Stimulated activated naive CD4-positive, alpha-beta T cell treated with Interleukin-2 at 50 U/mL for 16 hours (primary cell): Measurements from ENCODE around the gene GIPC2.
"Not testable (repeated sequence)": the region's sequence is repeated elsewhere in the genome, so short reads cannot be mapped to it uniquely, and the experiment has no call there.

Experiments used
- DNase-seq: peaks from one replicate; lab custom pipeline; 2025; lab: John Stamatoyannopoulos, UW

Gene GIPC2

GRCh38 chr1:78036450-78036849, 9.3 kb upstream of the GIPC2 start:
- DNase-seq: no peak

DNA sequence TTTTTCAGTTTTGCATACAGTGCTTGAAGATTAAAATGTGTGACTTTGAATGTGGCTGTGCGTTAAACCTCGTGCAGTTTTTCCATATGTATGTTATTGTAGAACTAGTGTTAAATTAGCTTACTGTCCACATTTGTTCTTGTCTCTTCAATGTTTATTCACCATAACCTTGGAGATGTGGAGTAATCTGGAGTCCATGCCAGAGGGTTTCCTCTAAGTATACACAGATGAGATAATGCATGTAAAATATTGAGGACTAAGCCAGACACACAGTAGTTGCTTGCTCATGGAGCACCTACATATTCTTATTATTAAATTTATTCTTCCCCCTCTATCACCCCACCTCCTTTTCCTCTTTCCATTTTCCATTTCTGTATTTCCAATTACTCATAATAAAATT, 7.7 kb upstream of the GIPC2 start:
- DNase-seq: no peak

DNA sequence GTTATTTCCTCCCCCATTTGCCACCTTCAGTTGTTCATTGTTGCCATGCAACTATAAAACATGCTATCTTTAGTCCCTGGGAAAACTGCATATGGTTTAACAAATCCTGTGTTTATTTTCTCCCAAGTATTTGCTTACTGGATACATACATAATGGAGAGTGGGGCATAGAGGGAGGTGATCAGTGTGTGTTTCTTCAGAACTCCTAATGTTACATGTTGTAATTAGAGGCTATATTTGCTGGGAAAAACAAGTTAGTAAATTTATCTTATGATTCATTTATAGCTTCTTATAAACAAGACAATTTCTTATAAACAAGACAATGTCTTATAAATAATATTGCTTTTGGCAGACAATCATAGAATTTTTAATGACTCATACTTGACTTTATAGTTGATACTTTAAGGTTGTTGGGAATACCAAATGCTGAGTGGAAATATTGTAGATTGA, 7.3 kb upstream of the GIPC2 start:
- DNase-seq: no peak

GRCh38 chr1:78040484-78041089, 5.2 kb upstream of the GIPC2 start:
- no peak for DNase-seq

GRCh38 chr1:78043436-78043835, 2.3 kb upstream of the GIPC2 start:
- DNase-seq: no peak

DNA sequence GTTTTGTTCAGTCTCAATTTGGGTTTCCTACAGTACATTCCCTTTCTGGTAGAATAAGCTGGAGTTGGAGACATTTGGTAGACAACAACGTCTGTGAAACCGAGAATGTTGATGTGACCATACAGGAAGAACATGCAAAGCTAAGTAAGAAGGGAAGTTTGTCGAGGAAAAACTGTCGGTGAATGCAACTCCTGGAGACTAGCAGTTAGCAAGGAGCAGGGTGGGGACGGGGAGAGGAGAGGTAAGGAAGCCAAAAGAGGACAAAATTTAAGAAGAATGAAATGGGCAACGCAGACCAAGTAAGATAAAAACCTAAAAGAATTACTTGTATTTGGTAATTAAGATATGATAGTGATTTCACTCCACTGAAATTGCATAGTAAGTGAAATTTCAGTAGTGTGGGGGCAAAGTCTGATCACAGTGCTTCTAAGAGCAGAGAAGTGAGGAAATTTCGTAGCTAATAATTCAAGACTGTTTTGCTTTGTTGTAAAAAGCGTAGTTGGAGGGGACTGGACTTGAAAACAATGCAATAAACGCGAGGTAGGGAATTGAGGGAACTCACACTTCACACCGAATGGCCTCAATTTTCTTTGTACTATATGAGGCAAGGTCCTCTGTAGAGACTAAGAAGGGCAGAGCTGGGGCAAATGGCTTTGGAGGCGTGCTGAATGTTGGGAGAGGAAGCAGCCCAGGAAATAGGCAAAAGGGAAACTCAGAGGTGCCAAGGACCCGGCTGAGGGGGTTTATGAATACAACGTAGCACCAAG, 787 bp upstream of the GIPC2 start:
- DNase-seq: no peak

DNA sequence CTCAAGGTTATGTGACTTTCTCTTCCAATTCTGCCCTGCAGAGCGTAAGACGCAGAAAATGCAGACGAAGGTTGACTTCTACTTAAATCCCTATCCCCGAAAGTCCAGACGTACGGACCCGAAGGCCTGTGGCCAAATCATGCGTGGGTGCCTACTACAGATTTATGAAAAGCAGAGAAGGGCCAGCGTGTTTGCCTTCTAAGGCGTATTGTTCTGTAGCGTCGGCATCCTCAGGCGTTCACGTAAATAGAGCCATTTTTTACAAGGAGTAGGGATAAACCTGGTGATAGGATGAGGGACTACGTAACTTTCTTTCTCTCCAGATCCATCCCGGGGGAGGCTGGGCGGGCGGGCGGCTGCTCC, 222 bp upstream of the GIPC2 start:
- DNase-seq: no peak

DNA sequence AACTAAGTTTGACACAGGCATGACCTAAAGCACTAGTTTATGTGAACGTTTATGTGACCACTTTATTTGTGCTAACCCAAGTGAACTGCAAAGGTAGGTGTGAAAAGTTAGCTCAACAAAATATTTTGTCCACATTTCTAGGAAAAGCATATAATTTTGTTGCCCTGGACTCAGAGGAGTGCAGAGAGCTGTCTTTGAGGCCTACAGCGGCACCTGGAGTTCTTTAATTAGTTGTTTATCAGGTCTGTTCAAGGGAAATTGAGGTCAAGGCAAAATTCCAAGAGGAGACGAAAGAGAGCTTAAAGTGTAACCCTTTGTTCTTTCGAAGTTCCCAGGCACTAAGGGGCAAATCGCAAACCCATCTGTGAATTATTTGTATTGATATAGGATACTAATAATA, 1.3 kb downstream of the GIPC2 start:
- DNase-seq: no peak

DNA sequence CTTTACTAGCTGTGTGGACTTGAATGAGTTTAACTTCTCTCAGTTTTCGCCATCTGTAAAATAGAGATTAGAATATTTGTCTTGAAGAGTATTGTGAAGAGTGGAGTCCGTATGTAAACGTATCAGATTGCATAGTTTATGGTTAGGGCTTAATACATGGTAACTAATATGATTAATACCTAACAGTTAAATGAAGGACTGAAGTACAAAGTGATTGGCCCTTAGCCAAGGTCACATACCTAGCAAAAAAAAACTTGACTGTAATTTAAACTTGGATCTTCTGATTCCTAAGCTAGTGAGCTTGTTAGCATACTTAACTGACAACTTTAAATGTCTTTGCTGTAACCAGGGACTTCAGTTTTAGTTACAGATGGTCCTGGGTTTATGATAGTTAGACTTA, 1.9 kb downstream of the GIPC2 start:
- DNase-seq: no peak

- no peak for DNase-seq
Measured at GRCh38 chr1:78048446-78048845, 2.7 kb downstream of the GIPC2 start.

- no peak for DNase-seq
Measured at GRCh38 chr1:78049396-78049795, 3.6 kb downstream of the GIPC2 start.

GRCh38 chr1:78051005-78051404, 5.2 kb downstream of the GIPC2 start:
- DNase-seq: no peak

- no peak for DNase-seq
Measured at GRCh38 chr1:78052685-78053405, 7.1 kb downstream of the GIPC2 start.

GRCh38 chr1:78053498-78053897, 7.7 kb downstream of the GIPC2 start:
- DNase-seq: no peak

DNA sequence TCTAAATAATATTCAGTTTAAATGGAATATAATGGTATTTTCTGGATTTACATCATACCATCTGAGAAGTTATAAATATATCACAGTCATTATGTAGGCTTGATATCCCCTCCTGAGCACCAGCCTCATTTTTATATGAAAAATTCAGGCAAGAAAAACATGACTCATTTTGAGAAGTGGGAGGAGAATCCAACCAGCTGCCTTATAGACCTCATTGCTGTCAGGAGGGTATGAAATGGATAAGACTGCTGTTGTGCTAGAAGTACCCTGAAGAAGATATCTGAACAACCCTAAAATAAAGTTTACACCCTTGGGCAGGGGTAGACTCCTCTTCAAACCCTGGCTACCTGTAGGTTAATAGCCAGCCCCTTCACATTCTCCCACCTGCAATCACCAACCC, 8.8 kb downstream of the GIPC2 start:
- no peak for DNase-seq

GRCh38 chr1:78054972-78055371, 9.2 kb downstream of the GIPC2 start:
- no peak for DNase-seq

DNA sequence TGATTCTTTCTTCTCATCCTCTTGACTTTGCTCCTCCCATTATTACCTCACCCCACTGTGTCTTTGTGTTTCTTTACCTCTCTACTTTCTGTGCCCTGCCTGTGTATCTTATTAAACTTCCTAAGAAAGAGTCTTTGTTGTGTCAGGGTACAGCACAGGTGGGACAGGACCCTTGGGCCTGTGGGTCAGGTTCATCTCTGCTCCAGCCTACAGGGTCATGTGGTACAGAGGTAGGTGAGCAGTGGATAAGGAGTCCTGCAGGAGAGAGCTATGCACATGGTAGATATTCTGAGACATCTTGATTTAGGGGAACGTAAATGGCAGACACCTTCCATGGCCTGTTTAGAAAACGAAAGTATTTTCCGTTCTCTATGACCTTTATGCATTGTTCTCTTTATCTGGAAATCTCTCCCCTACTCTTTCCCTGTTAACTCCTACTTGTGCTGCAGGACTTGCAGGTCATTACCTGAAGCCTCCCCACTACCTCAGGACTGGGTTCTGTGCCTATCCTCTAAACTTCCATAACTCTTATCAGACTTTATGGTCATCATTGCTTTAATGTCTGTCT, 9.9 kb downstream of the GIPC2 start:
- DNase-seq: no peak

DNA sequence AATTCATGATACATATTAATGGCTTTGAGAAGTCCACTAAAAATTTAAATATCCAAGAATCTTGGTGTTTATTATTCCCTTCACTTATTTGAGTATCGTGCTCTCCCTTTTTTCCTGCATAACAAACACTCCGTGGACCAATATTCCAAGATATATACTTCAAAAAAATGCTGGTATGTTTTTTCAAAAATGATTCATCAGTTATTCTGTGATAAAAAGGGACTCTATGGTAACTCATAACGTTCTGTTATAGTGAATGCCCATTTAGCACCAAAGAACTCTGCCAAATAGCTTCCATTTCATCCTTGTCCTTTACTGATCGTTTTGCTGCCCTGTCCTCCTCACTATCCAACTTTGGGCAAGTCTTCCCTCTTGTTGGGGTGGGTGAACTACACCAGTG, 12.9 kb downstream of the GIPC2 start:
- no peak for DNase-seq

- no peak for DNase-seq
Measured at GRCh38 chr1:78060857-78061563, 15.2 kb downstream of the GIPC2 start.

GRCh38 chr1:78061825-78062523, 16.2 kb downstream of the GIPC2 start:
- no peak for DNase-seq

DNA sequence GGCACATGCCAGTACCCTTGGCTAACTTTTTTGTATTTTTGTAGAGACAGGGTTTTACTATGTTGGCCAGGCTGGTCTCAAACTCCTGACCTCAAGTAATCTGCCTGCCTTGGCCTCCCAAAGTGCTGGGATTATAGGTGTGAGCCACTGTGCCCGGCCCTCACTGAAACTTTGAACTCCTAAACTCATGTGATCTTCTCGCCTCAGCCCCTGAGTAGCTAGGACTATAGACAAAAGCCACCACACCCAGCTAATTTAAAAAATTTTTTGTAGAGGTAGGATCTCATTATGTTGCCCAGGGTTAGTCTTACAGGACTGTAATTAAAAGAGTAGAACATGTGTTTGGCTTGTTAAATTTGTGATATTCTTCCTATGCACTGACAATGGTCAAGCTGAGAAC, 19.1 kb downstream of the GIPC2 start:
- not testable (repeated sequence) for DNase-seq
